ENCODE results near the gene ZSCAN20. TPM values are rescaled to one million over a fixed set of nuclear protein-coding genes. Genes with fewer than 3 reads are reported as not detected.

ZSCAN20 gene
- total and polyA plus RNA-seq, 2 experiments from 2014 or later = 0.91 to 4.9 TPM

DNA sequence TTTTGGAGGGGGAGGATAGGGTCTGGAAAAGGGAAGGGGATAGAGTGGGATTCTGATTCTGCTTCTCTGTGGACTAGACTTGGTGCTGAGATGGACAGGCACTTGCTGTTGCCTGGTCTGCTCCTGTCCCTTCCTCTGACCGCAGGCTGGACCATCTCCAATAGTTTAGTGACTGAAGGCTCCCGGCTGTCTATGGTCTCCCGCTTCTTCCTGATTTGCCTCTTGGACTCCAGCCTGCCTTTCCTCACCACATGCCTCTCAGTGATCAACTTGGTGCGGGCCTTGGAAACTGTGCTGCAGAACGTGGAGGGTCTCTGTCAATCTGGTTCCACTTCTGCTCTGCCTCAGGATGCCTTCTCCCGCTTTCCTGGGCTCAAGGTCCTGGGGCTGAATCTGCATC, 6.3 kb upstream of the ZSCAN20 start (continued):
- TF ChIP-seq, protein P1, sequence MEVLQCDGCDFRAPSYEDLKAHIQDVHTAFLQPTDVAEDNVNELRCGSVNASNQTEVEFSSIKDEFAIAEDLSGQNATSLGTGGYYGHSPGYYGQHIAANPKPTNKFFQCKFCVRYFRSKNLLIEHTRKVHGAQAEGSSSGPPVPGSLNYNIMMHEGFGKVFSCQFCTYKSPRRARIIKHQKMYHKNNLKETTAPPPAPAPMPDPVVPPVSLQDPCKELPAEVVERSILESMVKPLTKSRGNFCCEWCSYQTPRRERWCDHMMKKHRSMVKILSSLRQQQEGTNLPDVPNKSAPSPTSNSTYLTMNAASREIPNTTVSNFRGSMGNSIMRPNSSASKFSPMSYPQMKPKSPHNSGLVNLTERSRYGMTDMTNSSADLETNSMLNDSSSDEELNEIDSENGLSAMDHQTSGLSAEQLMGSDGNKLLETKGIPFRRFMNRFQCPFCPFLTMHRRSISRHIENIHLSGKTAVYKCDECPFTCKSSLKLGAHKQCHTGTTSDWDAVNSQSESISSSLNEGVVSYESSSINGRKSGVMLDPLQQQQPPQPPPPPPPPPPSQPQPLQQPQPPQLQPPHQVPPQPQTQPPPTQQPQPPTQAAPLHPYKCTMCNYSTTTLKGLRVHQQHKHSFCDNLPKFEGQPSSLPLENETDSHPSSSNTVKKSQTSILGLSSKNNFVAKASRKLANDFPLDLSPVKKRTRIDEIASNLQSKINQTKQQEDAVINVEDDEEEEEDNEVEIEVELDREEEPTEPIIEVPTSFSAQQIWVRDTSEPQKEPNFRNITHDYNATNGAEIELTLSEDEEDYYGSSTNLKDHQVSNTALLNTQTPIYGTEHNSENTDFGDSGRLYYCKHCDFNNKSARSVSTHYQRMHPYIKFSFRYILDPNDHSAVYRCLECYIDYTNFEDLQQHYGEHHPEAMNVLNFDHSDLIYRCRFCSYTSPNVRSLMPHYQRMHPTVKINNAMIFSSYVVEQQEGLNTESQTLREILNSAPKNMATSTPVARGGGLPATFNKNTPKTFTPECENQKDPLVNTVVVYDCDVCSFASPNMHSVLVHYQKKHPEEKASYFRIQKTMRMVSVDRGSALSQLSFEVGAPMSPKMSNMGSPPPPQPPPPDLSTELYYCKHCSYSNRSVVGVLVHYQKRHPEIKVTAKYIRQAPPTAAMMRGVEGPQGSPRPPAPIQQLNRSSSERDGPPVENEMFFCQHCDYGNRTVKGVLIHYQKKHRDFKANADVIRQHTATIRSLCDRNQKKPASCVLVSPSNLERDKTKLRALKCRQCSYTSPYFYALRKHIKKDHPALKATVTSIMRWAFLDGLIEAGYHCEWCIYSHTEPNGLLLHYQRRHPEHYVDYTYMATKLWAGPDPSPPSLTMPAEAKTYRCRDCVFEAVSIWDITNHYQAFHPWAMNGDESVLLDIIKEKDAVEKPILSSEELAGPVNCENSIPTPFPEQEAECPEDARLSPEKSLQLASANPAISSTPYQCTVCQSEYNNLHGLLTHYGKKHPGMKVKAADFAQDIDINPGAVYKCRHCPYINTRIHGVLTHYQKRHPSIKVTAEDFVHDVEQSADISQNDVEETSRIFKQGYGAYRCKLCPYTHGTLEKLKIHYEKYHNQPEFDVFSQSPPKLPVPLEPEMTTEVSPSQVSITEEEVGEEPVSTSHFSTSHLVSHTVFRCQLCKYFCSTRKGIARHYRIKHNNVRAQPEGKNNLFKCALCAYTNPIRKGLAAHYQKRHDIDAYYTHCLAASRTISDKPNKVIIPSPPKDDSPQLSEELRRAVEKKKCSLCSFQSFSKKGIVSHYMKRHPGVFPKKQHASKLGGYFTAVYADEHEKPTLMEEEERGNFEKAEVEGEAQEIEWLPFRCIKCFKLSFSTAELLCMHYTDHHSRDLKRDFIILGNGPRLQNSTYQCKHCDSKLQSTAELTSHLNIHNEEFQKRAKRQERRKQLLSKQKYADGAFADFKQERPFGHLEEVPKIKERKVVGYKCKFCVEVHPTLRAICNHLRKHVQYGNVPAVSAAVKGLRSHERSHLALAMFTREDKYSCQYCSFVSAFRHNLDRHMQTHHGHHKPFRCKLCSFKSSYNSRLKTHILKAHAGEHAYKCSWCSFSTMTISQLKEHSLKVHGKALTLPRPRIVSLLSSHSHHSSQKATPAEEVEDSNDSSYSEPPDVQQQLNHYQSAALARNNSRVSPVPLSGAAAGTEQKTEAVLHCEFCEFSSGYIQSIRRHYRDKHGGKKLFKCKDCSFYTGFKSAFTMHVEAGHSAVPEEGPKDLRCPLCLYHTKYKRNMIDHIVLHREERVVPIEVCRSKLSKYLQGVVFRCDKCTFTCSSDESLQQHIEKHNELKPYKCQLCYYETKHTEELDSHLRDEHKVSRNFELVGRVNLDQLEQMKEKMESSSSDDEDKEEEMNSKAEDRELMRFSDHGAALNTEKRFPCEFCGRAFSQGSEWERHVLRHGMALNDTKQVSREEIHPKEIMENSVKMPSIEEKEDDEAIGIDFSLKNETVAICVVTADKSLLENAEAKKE (CRISPR knock-in tag; IDR thresholded peaks at IDR 0.05) = no peak
- TF ChIP-seq ZNF331 (CRISPR knock-in tag; IDR thresholded peaks at IDR 0.05; ENCODE audit: low read depth) = no peak
- no peak for TF ChIP-seq JUNB (IDR thresholded peaks at IDR 0.05; ENCODE audit: unreplicated experiment)
- TF ChIP-seq, protein P2, sequence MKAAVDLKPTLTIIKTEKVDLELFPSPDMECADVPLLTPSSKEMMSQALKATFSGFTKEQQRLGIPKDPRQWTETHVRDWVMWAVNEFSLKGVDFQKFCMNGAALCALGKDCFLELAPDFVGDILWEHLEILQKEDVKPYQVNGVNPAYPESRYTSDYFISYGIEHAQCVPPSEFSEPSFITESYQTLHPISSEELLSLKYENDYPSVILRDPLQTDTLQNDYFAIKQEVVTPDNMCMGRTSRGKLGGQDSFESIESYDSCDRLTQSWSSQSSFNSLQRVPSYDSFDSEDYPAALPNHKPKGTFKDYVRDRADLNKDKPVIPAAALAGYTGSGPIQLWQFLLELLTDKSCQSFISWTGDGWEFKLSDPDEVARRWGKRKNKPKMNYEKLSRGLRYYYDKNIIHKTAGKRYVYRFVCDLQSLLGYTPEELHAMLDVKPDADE (IDR thresholded peaks at IDR 0.05) = no peak

DNA sequence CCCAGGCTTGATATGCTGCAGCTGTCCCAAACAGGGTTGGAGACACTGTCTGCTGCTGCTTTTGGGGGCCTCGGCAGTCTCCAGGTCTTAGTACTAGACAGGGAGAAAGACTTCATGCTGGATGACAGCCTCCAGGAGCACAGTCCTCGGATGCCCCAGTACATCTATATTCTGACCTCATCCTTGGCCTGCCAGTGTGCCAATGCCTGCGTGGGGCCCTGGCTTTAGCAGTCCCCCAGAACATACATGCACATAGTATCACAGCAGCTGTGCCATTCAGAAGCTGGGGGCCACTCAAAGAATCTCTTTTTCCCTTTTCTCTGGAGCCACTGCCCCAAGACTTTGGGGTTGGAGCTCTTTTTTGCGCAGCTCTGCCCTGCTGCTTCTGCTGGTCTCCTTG, 4.4 kb upstream of the ZSCAN20 start:
- Histone ChIP-seq H3K27ac (ENCODE audit: low read depth) (no peak overlapping the region), H3K4me2 (no peak overlapping the region), H3K27me3 (ENCODE audit: insufficient read depth) (0 out of 2 replicates have a peak, but pooled peaks cover 3% of the 10 kb centered on the region), H3K4me3 (no peak overlapping the region), H2AFZ (no peak overlapping the region), H3F3A (replicated peaks; ENCODE audit: low read depth) (no peaks in the 10 kb centered on the region), H3K9me2 (ENCODE audit: insufficient read depth) (no peaks in the 10 kb centered on the region), H4K20me1 (replicated peaks; ENCODE audit: insufficient read depth) (no peaks in the 10 kb centered on the region), H3K4me1 (ENCODE audit: insufficient read depth) (peaks cover 7% of the 10 kb centered on the region; the same call in 1 of the 2 replicates), H3K79me2 (replicated peaks; ENCODE audit: insufficient read depth) (no peaks in the 10 kb centered on the region), H3K36me3 (ENCODE audit: insufficient read depth) (no peaks in the 10 kb centered on the region)
- Mint-ChIP-seq H3K27me3 (ENCODE audit: insufficient read depth, low read depth, poor library complexity) (peaks cover 13% of the 10 kb centered on the region), H3K9me3 (no peaks in the 10 kb centered on the region), H3K36me3 (ENCODE audit: low read depth) (no peaks in the 10 kb centered on the region; the same call in 2 of the 3 replicates), H3K27ac (no peak overlapping the region), H3K4me3 (no peak overlapping the region), H3K4me1 (peaks cover 18% of the 10 kb centered on the region)
- ATAC-seq = no peak
- no peak for DNase-seq (ENCODE audit: low spot score)
- TF ChIP-seq CTCF (conservative IDR thresholded peaks at IDR 0.05; ENCODE audit: low read depth in 2 of 2) (no peak), EZH2phosphoT487 (IDR thresholded peaks at IDR 0.05; ENCODE audit: unreplicated experiment) (no peak), EZH2 (IDR thresholded peaks at IDR 0.05; ENCODE audit: low read depth, unreplicated experiment) (no peak), NANOG (IDR thresholded peaks at IDR 0.05; ENCODE audit: borderline replicate concordance) (no peak)

Measured in GM23338 (cell line).